Mononuclear cell (primary cell): ENCODE measurements around the gene ZP1. TPM values are rescaled to one million over a fixed set of nuclear protein-coding genes. Genes with fewer than 3 reads are reported as not detected.

Source experiments
- H3K27me3 ChIP-seq: 2 replicates; pipeline ENCODE4 v1.6.0; 2011; ENCODE audit warnings: low read length, control low read depth; ENCODE audit not compliant: insufficient read depth
- H3K4me1 ChIP-seq: 2 replicates; pipeline ENCODE4 v1.5.1; 2011; ENCODE audit warnings: mild to moderate bottlenecking, low read length, control low read depth; ENCODE audit not compliant: insufficient read depth
- H3K4me3 ChIP-seq: 2 replicates; pipeline ENCODE4 v1.5.1; 2011; ENCODE audit warnings: mild to moderate bottlenecking, low read length, moderate library complexity
- H3K9me3 ChIP-seq: 2 replicates; pipeline ENCODE4 v1.5.1; 2011; ENCODE audit warnings: low read depth, mild to moderate bottlenecking, control low read depth, low read length
- total RNA-seq: library from RNA; depleted of rRNA; stranded (reverse); fragments of >200 nt; gene quantifications from one replicate; pipeline ENCODE4 v1.2.3, GENCODE V29; 2012

ZP1 gene
- total RNA-seq, 1 donor, result not detected

- no peak overlapping the region for H3K4me3 ChIP-seq
- no peaks in the 10 kb centered on the region for H3K27me3 ChIP-seq
- no peaks in the 10 kb centered on the region for H3K9me3 ChIP-seq
- H3K4me1 ChIP-seq, result peaks cover 77% of the 10 kb centered on the region
These were observed 49.4 kb downstream of the ZP1 start for GRCh38 chr11:60916669-60917206.

- Histone ChIP-seq H3K9me3 (no peaks in the 10 kb centered on the region), H3K4me1 (peaks cover 73% of the 10 kb centered on the region), H3K4me3 (no peak overlapping the region), H3K27me3 (no peaks in the 10 kb centered on the region)
These were observed 49.9 kb downstream of the ZP1 start for GRCh38 chr11:60917267-60917666.

GRCh38 chr11:60918251-60918938, 51.1 kb downstream of the ZP1 start:
- no peak overlapping the region for H3K4me3 ChIP-seq
- no peaks in the 10 kb centered on the region for H3K27me3 ChIP-seq
- no peaks in the 10 kb centered on the region for H3K9me3 ChIP-seq
- H3K4me1 ChIP-seq, result peaks cover 62% of the 10 kb centered on the region

- Histone ChIP-seq H3K27me3 (peaks cover 5% of the 10 kb centered on the region), H3K9me3 (no peaks in the 10 kb centered on the region), H3K4me3 (no peak overlapping the region), H3K4me1 (peaks cover 64% of the 10 kb centered on the region)
These were observed 51.6 kb downstream of the ZP1 start for GRCh38 chr11:60918939-60919265.

GRCh38 chr11:60919320-60919719, 52.0 kb downstream of the ZP1 start:
- Histone ChIP-seq H3K4me3 (no peak overlapping the region), H3K27me3 (peaks cover 8% of the 10 kb centered on the region), H3K9me3 (no peaks in the 10 kb centered on the region), H3K4me1 (peaks cover 65% of the 10 kb centered on the region)

- Histone ChIP-seq H3K4me1 (peaks cover 65% of the 10 kb centered on the region), H3K27me3 (peaks cover 14% of the 10 kb centered on the region), H3K9me3 (no peaks in the 10 kb centered on the region), H3K4me3 (no peak overlapping the region)
These were observed 52.6 kb downstream of the ZP1 start for GRCh38 chr11:60919956-60920355.

GRCh38 chr11:60921259-60921658, 53.9 kb downstream of the ZP1 start:
- H3K4me1 ChIP-seq, result peaks cover 57% of the 10 kb centered on the region
- peaks cover 27% of the 10 kb centered on the region for H3K27me3 ChIP-seq
- no peaks in the 10 kb centered on the region for H3K9me3 ChIP-seq
- no peak overlapping the region for H3K4me3 ChIP-seq

- Histone ChIP-seq H3K27me3 (peaks cover 31% of the 10 kb centered on the region), H3K9me3 (no peaks in the 10 kb centered on the region), H3K4me3 (no peak overlapping the region), H3K4me1 (peaks cover 51% of the 10 kb centered on the region)
These were observed 54.5 kb downstream of the ZP1 start for GRCh38 chr11:60921777-60922335.

- Histone ChIP-seq H3K9me3 (no peaks in the 10 kb centered on the region), H3K27me3 (peaks cover 33% of the 10 kb centered on the region), H3K4me3 (no peak overlapping the region), H3K4me1 (peaks cover 42% of the 10 kb centered on the region)
These were observed 55.6 kb downstream of the ZP1 start for GRCh38 chr11:60922906-60923305.

GRCh38 chr11:60923326-60923725, 56.0 kb downstream of the ZP1 start:
- Histone ChIP-seq H3K9me3 (no peaks in the 10 kb centered on the region), H3K4me1 (peaks cover 37% of the 10 kb centered on the region), H3K27me3 (peaks cover 33% of the 10 kb centered on the region), H3K4me3 (no peak overlapping the region)

- H3K27me3 ChIP-seq, result peaks cover 33% of the 10 kb centered on the region
These were observed 56.4 kb downstream of the ZP1 start for GRCh38 chr11:60923800-60924109.

GRCh38 chr11:60924110-60924905, 57.0 kb downstream of the ZP1 start, which contains the start of gene TMEM132A:
TSS of gene TMEM132A (plus strand) at chr11:60924460. CDS start at chr11:60924634, 174 bp downstream.
- Histone ChIP-seq H3K9me3 (no peaks in the 10 kb centered on the region), H3K4me1 (peaks cover 28% of the 10 kb centered on the region), H3K4me3 (peak within 1 kb of the TSS; percentile 22), H3K27me3 (peaks cover 33% of the 10 kb centered on the region)

More at GRCh38 chr11:60923800-60924109, 56.4 kb downstream of the ZP1 start:
- no peaks in the 10 kb centered on the region for H3K9me3 ChIP-seq
- no peak overlapping the region for H3K4me3 ChIP-seq
- peaks cover 33% of the 10 kb centered on the region for H3K4me1 ChIP-seq
